Ishikawa (cell line): ENCODE results near the gene PIK3CD.

Source experiments
- CEBPB ChIP-seq: IDR thresholded peaks from 2 replicates; pipeline ENCODE4 v1.6.1; 2012
- CREB1 ChIP-seq: IDR thresholded peaks from 2 replicates; pipeline ENCODE4 v1.6.1; 2012; ENCODE audit warnings: low read depth
- EGR1 ChIP-seq: IDR thresholded peaks from 2 replicates; pipeline ENCODE4 v1.6.1; 2012
- EP300 ChIP-seq: IDR thresholded peaks from 2 replicates; pipeline ENCODE4 v1.6.1; 2012; ENCODE audit warnings: borderline replicate concordance
- FOXM1 ChIP-seq: IDR thresholded peaks from 2 replicates; pipeline ENCODE4 v1.6.1; 2012; ENCODE audit warnings: low read depth, borderline replicate concordance
- TAF1 ChIP-seq: IDR thresholded peaks from 2 replicates; pipeline ENCODE4 v1.6.1; 2012; ENCODE audit warnings: low read depth, mild to moderate bottlenecking
- TCF12 ChIP-seq: IDR thresholded peaks from 2 replicates; pipeline ENCODE4 v1.6.1; 2012; ENCODE audit warnings: low read depth
- TEAD4 ChIP-seq: IDR thresholded peaks from 2 replicates; pipeline ENCODE4 v1.6.1; 2012
- YY1 ChIP-seq: IDR thresholded peaks from 2 replicates; pipeline ENCODE4 v1.6.1; 2012; ENCODE audit warnings: low read depth
- ZBTB7A ChIP-seq: IDR thresholded peaks from 2 replicates; pipeline ENCODE4 v1.6.1; 2012; ENCODE audit warnings: low read depth
- TF ChIP-seq, protein P1 (sequence below): IDR thresholded peaks from 2 replicates; pipeline ENCODE4 v1.6.1; 2012
- TF ChIP-seq, protein P2 (sequence below): IDR thresholded peaks from 2 replicates; pipeline ENCODE4 v1.6.1; 2012
- TF ChIP-seq, protein P3 (sequence below): IDR thresholded peaks from 2 replicates; pipeline ENCODE4 v1.6.1; 2012; ENCODE audit warnings: low read depth, mild to moderate bottlenecking

DNA sequence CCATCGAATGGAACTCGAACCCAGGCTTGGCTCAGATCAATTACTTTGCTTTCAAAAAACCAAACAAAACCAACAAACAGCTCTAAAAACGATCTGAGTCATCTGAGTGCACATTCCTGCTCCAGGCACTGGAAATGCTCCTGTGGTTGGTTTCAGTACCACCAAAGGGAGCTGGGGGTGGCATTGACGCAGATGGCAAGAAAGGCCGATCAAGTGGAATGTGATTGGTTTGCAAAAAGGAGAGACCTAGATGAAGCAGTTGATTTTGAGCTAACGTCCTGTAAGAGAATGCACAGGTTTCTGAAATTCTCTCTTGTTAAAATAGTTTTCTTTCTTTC is 39.5 kb downstream of the PIK3CD start:
- TF ChIP-seq, protein P1, sequence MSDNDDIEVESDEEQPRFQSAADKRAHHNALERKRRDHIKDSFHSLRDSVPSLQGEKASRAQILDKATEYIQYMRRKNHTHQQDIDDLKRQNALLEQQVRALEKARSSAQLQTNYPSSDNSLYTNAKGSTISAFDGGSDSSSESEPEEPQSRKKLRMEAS = no peak
- TF ChIP-seq EGR1 (no peak), EP300 (no peak), TEAD4 (no peak), TAF1 (no peak), TCF12 (no peak), CREB1 (no peak), YY1 (no peak), ZBTB7A (no peak), FOXM1 (no peak), CEBPB (no peak)
- TF ChIP-seq, protein P2, sequence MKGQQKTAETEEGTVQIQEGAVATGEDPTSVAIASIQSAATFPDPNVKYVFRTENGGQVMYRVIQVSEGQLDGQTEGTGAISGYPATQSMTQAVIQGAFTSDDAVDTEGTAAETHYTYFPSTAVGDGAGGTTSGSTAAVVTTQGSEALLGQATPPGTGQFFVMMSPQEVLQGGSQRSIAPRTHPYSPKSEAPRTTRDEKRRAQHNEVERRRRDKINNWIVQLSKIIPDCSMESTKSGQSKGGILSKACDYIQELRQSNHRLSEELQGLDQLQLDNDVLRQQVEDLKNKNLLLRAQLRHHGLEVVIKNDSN = no peak
- TF ChIP-seq, protein P3, sequence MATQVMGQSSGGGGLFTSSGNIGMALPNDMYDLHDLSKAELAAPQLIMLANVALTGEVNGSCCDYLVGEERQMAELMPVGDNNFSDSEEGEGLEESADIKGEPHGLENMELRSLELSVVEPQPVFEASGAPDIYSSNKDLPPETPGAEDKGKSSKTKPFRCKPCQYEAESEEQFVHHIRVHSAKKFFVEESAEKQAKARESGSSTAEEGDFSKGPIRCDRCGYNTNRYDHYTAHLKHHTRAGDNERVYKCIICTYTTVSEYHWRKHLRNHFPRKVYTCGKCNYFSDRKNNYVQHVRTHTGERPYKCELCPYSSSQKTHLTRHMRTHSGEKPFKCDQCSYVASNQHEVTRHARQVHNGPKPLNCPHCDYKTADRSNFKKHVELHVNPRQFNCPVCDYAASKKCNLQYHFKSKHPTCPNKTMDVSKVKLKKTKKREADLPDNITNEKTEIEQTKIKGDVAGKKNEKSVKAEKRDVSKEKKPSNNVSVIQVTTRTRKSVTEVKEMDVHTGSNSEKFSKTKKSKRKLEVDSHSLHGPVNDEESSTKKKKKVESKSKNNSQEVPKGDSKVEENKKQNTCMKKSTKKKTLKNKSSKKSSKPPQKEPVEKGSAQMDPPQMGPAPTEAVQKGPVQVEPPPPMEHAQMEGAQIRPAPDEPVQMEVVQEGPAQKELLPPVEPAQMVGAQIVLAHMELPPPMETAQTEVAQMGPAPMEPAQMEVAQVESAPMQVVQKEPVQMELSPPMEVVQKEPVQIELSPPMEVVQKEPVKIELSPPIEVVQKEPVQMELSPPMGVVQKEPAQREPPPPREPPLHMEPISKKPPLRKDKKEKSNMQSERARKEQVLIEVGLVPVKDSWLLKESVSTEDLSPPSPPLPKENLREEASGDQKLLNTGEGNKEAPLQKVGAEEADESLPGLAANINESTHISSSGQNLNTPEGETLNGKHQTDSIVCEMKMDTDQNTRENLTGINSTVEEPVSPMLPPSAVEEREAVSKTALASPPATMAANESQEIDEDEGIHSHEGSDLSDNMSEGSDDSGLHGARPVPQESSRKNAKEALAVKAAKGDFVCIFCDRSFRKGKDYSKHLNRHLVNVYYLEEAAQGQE = no peak
